Measurements from ENCODE around the gene TBC1D22A.

- TF ChIP-seq CTCF (IDR thresholded peaks at IDR 0.05) (no peak), EZH2 (IDR thresholded peaks at IDR 0.05) (no peak), EZH2phosphoT487 (IDR thresholded peaks at IDR 0.05) (no peak)
Observed at GRCh38 chr22:46748206-46748907, 14.1 kb upstream of the TBC1D22A start.

All from neural progenitor cell (in vitro differentiated cells).